ENCODE results near the gene MED15.
"Not testable (repeated sequence)": the region's sequence is repeated elsewhere in the genome, so short reads cannot be mapped to it uniquely, and the experiment has no call there.

The MED15 gene

GRCh38 chr22:20484948-20485683 is 22.3 kb upstream of the MED15 start:
- no peak for DNase-seq

- DNase-seq, result no peak
These were observed 21.2 kb upstream of the MED15 start for GRCh38 chr22:20486229-20486628.

GRCh38 chr22:20487715-20488114 is 19.7 kb upstream of the MED15 start:
- DNase-seq, result no peak

- DNase-seq, result no peak
These were observed 18.5 kb upstream of the MED15 start for GRCh38 chr22:20488946-20489345.

- DNase-seq, result no peak
These were observed 17.0 kb upstream of the MED15 start for GRCh38 chr22:20490183-20490940.

- DNase-seq, result no peak
These were observed 16.5 kb upstream of the MED15 start for GRCh38 chr22:20490941-20491307.

GRCh38 chr22:20491346-20491745 is 16.1 kb upstream of the MED15 start:
- DNase-seq, result no peak

- no peak for DNase-seq
These were observed 12.2 kb upstream of the MED15 start, which contains the start of gene KLHL22 for GRCh38 chr22:20494978-20495860. TSS of gene KLHL22 (minus strand) at chr22:20495795. CDS start at chr22:20489211, 6,584 bp downstream.

GRCh38 chr22:20495861-20496681 is 11.3 kb upstream of the MED15 start:
- peak; percentile 95 for DNase-seq

- no peak for DNase-seq
These were observed 10.0 kb upstream of the MED15 start for GRCh38 chr22:20497426-20497825.

- no peak for DNase-seq
These were observed 8.5 kb upstream of the MED15 start for GRCh38 chr22:20498913-20499312.

GRCh38 chr22:20499769-20500168 is 7.6 kb upstream of the MED15 start:
- no peak for DNase-seq

- DNase-seq, result no peak
These were observed 3.6 kb upstream of the MED15 start for GRCh38 chr22:20503816-20504215.

- not testable (repeated sequence) for DNase-seq
These were observed 3.0 kb upstream of the MED15 start for GRCh38 chr22:20504293-20504922.

- no peak for DNase-seq
These were observed 712 bp upstream of the MED15 start for GRCh38 chr22:20506543-20507252.

- DNase-seq, result peak; percentile 48
These were observed 801 bp downstream of the MED15 start for GRCh38 chr22:20508067-20508755.

- no peak for DNase-seq
These were observed 1.4 kb downstream of the MED15 start for GRCh38 chr22:20508815-20509271.

GRCh38 chr22:20509344-20510047 is 2.1 kb downstream of the MED15 start:
- DNase-seq, result peak; percentile 55

GRCh38 chr22:20510811-20511577 is 3.6 kb downstream of the MED15 start:
- no peak for DNase-seq
